HEK293 (cell line): ENCODE results near the gene EME1.

Experiments
- CTCF ChIP-seq: fragments of 450-650 bp; formaldehyde crosslinking; IDR thresholded peaks from 2 replicates; pipeline ENCODE4 v1.5.1; 2016; ENCODE audit warnings: missing biosample characterization, missing genetic modification characterization
- KLF16 ChIP-seq: fragments of 450-650 bp; formaldehyde crosslinking; IDR thresholded peaks from 2 replicates; pipeline ENCODE4 v1.5.1; 2017; ENCODE audit warnings: missing biosample characterization, missing genetic modification characterization
- PRDM6 ChIP-seq: fragments of 450-650 bp; formaldehyde crosslinking; IDR thresholded peaks from 2 replicates; pipeline ENCODE4 v1.5.1; 2017; ENCODE audit warnings: missing biosample characterization, missing genetic modification characterization
- SP3 ChIP-seq: fragments of 450-650 bp; formaldehyde crosslinking; IDR thresholded peaks from 2 replicates; pipeline ENCODE4 v1.5.1; 2016; ENCODE audit warnings: missing biosample characterization, missing genetic modification characterization
- YY1 ChIP-seq: fragments of 450-650 bp; formaldehyde crosslinking; IDR thresholded peaks from 2 replicates; pipeline ENCODE4 v1.5.1; 2018; ENCODE audit warnings: missing biosample characterization, missing genetic modification characterization
- ZBTB48 ChIP-seq: fragments of 450-650 bp; formaldehyde crosslinking; IDR thresholded peaks from 2 replicates; pipeline ENCODE4 v1.5.1; 2016; ENCODE audit warnings: missing biosample characterization, missing genetic modification characterization
- ZNF114 ChIP-seq: fragments of 450-650 bp; formaldehyde crosslinking; IDR thresholded peaks from 2 replicates; pipeline ENCODE4 v1.5.0; 2017; ENCODE audit warnings: missing biosample characterization, missing genetic modification characterization
- ZNF155 ChIP-seq: fragments of 450-650 bp; formaldehyde crosslinking; IDR thresholded peaks from 2 replicates; pipeline ENCODE4 v1.5.1; 2016; ENCODE audit warnings: missing biosample characterization, missing genetic modification characterization
- ZNF677 ChIP-seq: fragments of 450-650 bp; IDR thresholded peaks from 2 replicates; pipeline ENCODE4 v1.5.0; 2018; ENCODE audit warnings: missing biosample characterization, mild to moderate bottlenecking, missing genetic modification characterization, moderate library complexity
- TF ChIP-seq, protein P1 (sequence below): fragments of 450-650 bp; formaldehyde crosslinking; IDR thresholded peaks from 2 replicates; pipeline ENCODE4 v1.5.1; 2017; ENCODE audit warnings: missing biosample characterization, missing genetic modification characterization
- TF ChIP-seq, protein P2 (sequence below): fragments of 450-650 bp; formaldehyde crosslinking; conservative IDR thresholded peaks from 2 replicates; pipeline ENCODE4 v1.5.1; 2016; ENCODE audit warnings: low read depth, missing biosample characterization, missing genetic modification characterization
- TF ChIP-seq, protein P3 (sequence below): fragments of 450-650 bp; formaldehyde crosslinking; IDR thresholded peaks from 2 replicates; pipeline ENCODE4 v1.5.1; 2016; ENCODE audit warnings: missing biosample characterization, missing genetic modification characterization, borderline replicate concordance

- TF ChIP-seq, protein P1, sequence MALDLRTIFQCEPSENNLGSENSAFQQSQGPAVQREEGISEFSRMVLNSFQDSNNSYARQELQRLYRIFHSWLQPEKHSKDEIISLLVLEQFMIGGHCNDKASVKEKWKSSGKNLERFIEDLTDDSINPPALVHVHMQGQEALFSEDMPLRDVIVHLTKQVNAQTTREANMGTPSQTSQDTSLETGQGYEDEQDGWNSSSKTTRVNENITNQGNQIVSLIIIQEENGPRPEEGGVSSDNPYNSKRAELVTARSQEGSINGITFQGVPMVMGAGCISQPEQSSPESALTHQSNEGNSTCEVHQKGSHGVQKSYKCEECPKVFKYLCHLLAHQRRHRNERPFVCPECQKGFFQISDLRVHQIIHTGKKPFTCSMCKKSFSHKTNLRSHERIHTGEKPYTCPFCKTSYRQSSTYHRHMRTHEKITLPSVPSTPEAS (tag by site-specific recombination), result no peak
- no peak for TF ChIP-seq KLF16 (tag by site-specific recombination)
- no peak for TF ChIP-seq CTCF
- TF ChIP-seq ZNF677 (tag by site-specific recombination), result no peak
- no peak for TF ChIP-seq SP3 (tag by site-specific recombination)
- no peak for TF ChIP-seq ZBTB48 (tag by site-specific recombination)
- TF ChIP-seq PRDM6 (tag by site-specific recombination), result no peak
- no peak for TF ChIP-seq YY1
- TF ChIP-seq, protein P2, sequence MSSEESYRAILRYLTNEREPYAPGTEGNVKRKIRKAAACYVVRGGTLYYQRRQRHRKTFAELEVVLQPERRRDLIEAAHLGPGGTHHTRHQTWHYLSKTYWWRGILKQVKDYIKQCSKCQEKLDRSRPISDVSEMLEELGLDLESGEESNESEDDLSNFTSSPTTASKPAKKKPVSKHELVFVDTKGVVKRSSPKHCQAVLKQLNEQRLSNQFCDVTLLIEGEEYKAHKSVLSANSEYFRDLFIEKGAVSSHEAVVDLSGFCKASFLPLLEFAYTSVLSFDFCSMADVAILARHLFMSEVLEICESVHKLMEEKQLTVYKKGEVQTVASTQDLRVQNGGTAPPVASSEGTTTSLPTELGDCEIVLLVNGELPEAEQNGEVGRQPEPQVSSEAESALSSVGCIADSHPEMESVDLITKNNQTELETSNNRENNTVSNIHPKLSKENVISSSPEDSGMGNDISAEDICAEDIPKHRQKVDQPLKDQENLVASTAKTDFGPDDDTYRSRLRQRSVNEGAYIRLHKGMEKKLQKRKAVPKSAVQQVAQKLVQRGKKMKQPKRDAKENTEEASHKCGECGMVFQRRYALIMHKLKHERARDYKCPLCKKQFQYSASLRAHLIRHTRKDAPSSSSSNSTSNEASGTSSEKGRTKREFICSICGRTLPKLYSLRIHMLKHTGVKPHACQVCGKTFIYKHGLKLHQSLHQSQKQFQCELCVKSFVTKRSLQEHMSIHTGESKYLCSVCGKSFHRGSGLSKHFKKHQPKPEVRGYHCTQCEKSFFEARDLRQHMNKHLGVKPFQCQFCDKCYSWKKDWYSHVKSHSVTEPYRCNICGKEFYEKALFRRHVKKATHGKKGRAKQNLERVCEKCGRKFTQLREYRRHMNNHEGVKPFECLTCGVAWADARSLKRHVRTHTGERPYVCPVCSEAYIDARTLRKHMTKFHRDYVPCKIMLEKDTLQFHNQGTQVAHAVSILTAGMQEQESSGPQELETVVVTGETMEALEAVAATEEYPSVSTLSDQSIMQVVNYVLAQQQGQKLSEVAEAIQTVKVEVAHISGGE, result no peak
- TF ChIP-seq ZNF114 (tag by site-specific recombination), result no peak
- TF ChIP-seq, protein P3, sequence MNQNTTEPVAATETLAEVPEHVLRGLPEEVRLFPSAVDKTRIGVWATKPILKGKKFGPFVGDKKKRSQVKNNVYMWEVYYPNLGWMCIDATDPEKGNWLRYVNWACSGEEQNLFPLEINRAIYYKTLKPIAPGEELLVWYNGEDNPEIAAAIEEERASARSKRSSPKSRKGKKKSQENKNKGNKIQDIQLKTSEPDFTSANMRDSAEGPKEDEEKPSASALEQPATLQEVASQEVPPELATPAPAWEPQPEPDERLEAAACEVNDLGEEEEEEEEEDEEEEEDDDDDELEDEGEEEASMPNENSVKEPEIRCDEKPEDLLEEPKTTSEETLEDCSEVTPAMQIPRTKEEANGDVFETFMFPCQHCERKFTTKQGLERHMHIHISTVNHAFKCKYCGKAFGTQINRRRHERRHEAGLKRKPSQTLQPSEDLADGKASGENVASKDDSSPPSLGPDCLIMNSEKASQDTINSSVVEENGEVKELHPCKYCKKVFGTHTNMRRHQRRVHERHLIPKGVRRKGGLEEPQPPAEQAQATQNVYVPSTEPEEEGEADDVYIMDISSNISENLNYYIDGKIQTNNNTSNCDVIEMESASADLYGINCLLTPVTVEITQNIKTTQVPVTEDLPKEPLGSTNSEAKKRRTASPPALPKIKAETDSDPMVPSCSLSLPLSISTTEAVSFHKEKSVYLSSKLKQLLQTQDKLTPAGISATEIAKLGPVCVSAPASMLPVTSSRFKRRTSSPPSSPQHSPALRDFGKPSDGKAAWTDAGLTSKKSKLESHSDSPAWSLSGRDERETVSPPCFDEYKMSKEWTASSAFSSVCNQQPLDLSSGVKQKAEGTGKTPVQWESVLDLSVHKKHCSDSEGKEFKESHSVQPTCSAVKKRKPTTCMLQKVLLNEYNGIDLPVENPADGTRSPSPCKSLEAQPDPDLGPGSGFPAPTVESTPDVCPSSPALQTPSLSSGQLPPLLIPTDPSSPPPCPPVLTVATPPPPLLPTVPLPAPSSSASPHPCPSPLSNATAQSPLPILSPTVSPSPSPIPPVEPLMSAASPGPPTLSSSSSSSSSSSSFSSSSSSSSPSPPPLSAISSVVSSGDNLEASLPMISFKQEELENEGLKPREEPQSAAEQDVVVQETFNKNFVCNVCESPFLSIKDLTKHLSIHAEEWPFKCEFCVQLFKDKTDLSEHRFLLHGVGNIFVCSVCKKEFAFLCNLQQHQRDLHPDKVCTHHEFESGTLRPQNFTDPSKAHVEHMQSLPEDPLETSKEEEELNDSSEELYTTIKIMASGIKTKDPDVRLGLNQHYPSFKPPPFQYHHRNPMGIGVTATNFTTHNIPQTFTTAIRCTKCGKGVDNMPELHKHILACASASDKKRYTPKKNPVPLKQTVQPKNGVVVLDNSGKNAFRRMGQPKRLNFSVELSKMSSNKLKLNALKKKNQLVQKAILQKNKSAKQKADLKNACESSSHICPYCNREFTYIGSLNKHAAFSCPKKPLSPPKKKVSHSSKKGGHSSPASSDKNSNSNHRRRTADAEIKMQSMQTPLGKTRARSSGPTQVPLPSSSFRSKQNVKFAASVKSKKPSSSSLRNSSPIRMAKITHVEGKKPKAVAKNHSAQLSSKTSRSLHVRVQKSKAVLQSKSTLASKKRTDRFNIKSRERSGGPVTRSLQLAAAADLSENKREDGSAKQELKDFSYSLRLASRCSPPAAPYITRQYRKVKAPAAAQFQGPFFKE, result no peak
- TF ChIP-seq ZNF155 (tag by site-specific recombination), result no peak
These were observed 21.7 kb downstream of the EME1 start for GRCh38 chr17:50394711-50395110.
